Measurements from ENCODE around the gene NPFFR1.
"Not testable (repeated sequence)": the region's sequence is repeated elsewhere in the genome, so short reads cannot be mapped to it uniquely, and the experiment has no call there.

NPFFR1 gene

DNA sequence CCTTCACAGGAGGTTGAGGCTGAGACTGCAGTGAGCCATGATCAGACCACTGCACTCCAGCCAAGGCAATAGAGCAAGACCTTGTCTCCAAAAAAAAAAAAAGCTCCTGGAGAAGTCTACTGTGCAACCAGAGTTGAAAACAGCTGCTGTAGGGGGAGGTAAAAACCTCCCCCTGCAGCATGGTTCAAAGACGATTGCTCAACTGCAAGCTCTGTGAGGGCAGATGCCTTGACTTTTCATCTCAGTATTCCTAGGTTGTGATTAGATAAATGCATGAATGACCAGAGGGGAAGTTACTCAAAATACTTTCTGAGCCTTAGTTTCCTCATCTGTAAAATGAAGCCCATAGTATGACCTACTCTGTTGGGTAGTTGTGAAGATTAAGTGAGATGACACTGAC, 25.6 kb downstream of the NPFFR1 start:
- no peak for DNase-seq

DNA sequence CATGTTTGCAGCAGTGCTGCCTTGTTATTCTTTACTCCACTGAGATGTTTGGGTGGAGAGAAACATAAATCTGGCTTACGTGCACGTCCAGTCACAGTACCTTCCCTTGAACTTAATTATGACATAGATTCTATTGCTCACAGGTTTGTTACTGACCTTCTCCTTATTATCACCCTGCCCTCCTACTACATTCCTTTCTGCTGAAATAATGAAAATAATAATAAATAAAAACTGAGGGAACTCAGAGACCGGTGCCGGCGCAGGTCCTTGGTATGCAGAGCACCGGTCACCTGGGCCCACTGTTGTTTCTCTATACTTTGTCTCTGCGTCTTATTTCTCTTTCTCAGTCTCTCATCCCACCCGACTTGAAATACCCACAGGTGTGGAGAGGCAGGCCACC, 26.0 kb downstream of the NPFFR1 start:
- not testable (repeated sequence) for DNase-seq

DNA sequence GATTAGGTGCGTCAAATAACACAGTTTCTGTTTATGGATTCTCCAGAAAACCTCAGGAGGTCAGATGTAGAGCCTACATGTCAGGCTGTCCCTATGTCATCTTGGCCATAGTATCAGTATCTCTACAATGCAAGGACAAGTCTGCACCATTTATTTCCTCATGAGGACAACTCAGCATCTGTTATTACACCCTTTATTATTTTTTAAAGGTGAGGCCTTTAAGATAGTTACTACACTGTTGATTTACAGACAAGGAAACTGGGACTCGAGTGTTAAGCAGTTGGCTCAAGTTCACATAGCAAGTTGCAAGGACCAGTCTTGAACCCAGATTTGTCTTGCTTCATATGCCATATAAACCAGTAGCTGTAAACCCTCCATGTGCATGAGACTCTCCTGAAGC, 27.3 kb downstream of the NPFFR1 start:
- no peak for DNase-seq

DNA sequence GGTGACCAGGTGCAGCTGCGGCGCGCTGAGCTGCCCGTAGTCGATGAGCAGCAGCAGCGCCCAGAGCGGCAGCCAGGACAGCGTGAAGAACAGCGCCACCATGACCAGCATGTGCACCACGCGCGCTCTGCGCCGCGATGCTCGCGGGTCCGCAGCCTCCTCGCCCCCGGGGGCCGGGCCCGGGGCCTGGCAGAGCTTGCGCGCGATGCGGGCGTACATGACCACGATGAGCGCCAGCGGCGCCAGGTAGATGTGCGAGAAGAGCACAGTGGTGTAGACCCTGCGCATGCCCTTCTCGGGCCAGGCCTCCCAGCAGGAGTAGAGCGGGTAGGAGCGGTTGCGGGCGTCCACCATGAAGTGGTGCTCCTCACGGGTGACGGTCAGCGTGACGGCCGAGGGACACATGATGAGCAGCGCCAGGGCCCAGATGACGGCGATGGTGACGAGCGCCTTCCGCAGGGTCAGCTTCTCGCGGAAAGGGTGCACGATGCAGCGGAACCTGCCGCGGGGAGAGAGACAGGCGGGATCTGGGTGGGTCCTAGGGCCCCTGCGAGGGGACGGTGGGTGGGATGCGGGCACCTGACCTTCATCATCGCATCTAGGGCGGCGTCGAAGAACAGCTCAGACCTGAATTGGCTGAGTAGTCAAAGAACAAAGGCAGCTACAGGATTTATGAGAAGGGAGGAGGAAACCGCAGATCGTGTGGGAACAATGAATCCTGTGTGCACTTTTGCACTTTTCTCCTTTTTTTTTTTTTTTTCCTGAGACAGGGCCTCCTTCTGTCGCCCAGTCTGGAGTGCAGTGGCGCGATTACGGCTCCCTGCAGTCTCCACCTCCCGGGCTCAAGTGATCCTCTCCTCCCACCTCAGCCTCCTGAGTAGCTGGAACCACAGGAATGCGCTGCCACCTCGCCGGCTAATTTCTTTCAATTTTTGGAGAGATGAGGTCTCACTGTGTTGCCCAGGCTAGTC, 28.2 kb downstream of the NPFFR1 start:
- peak in 2 of 56 donors; percentile 5 to 11 for DNase-seq

DNA sequence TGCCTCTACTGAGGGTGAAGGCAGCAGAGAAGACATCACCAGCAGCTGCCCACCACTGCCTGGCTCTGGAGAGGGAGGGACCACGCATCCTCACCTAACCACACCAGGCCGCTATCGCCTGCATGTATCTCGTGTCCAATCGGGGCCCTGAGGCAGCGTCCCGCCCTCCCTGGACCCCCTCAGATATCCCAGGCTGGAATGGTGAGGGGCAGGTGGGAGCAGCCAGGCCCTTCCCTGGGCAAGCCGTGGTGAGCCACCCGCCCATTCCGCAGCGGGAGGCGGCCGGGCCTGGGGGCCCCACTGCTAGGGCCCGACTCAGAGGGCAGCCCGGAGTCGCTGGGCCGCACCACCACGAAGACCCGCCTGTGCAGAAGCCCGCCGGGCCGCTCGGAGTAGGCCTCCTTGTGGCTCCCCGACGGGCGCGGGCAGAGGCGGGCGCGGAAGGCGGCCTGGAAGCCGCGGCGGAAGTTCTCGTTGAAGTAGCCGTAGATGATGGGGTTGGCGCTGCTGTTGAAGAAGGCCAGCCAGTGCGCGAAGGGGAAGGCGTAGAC, 29.0 kb downstream of the NPFFR1 start:
- DNase-seq = no peak

DNA sequence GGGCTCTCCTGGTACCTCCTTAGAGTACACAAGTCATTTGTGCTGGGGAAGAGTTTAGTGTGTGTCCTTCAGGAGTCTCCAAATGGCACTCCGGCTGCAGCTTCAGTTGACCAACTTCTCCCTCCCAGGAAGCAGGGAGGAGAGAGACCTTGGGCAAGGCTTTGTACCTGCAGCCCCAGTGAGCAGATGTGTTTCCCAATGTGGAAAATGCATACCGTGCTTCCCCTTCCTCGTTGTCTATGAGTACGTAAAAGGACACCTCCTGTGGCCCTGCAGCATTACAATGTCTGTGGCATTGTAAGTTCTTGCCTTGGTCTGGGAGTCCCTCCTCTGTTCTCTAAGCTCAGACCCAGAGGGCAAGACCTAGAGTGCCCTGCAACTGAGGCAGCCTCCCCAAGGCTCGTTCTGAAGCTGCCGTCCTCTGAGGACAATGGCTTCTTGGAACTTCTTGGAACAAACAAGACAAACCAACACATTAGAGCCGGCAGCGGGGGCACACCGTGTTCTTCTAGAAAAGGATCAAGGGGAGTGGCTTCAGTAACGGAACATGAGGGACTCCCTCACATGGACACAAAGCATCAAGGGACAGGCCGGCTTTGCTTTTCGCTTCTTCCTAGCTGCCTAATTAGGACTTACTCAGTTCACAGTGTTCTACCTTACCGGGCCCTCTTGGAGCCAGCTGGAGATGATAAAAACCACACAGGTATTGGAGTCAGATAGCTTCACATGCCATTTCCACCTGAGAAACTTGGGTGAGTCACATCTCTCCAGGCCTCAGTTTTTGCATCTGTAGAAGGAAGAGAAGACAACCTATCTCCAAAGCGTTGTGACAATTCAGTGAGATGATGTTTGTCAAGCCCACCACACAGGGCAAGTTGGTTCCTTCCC, 29.7 kb downstream of the NPFFR1 start:
- DNase-seq = peak in 1 of 56 donors; percentile 18

DNA sequence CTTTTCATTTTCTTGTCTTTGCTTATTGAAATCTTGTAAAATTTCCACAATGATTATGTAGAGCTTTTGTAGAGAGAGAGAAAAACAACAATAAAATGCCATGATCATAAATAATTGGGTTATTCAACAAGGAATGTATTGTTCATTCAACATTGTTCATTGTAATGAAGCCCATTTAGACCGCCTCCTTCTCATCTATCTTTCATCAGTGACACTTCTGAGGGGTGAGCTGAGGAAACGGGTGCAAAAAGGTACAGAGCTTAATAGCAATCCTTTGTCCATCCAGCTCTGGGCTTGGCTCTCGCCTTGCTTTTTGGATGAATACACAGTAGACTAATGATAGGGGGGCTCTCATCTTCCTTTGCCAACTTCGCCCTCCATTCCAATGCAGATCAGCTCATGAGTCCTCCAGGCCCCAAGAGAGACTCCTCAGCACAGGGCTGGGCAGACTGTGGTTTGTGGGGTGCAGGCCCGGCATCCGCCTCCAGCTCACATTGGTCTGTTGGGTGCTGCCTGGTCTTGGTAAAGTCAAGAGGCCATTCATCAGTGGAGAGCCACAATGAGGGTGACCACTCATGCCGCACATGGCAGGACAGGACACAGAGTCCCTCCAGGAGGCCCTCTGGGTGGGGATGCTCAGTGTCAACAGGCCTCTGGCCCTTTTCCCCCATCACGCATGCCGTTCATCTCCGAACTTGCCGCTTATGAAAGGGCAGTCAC, 32.7 kb downstream of the NPFFR1 start:
- peak in 9 of 56 donors; percentile 16 to 55 (median 36) for DNase-seq

DNA sequence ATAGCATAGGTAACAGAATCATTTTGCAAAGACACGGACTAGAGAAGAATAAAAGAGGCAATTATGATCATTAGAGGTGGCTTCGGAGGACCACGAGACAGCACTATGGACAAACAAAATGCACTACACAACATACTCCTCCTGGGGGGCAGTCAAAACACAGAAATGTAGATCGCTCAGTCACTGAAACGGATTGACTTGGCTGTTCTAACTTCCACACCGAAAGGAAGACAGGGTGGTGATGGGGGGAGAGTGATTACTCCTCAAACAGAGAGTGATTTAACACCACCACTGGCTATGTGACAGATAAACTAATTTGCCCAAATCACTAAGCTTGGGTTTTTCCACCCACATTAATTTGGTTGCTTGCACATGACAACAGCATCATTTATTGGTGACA, 36.4 kb downstream of the NPFFR1 start:
- DNase-seq = no peak

DNA sequence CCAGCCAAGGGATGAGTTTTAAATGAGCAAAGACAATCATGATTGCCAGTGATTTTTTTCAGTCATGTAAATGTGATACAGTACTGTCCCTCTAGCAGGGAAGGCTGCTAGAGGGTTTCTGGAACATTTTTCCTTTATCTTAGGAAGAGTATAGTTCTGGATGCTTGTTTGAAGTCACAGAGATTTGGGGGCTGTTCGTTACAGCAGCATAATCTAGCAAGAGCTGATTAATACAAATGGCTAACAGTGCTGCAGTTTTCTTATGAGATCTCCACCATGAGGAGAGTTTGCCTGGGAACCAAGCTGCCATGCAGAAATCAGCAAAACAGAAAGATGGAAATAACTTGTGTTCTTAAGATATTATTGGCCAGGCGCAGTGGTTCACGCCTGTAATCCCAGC, 42.7 kb downstream of the NPFFR1 start:
- no peak for DNase-seq

DNA sequence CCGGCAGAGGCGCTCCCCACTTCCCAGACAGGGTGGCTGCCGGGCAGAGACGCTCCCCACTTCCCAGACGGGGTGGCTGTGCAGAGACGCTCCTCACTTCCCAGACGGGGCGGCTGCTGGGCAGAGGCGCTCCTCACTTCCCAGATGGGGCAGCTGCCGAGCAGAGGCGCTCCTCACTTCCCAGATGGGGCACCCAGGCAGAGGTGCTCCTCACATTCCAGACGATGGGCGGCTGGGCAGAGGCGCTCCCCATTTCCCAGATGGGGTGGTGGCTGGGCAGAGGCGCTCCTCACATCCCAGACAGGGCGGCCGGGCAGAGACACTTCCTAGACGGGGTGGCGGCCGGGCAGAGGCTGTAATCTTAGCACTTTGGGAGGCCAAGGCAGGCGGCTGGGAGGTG, 43.8 kb downstream of the NPFFR1 start:
- not testable (repeated sequence) for DNase-seq

DNA sequence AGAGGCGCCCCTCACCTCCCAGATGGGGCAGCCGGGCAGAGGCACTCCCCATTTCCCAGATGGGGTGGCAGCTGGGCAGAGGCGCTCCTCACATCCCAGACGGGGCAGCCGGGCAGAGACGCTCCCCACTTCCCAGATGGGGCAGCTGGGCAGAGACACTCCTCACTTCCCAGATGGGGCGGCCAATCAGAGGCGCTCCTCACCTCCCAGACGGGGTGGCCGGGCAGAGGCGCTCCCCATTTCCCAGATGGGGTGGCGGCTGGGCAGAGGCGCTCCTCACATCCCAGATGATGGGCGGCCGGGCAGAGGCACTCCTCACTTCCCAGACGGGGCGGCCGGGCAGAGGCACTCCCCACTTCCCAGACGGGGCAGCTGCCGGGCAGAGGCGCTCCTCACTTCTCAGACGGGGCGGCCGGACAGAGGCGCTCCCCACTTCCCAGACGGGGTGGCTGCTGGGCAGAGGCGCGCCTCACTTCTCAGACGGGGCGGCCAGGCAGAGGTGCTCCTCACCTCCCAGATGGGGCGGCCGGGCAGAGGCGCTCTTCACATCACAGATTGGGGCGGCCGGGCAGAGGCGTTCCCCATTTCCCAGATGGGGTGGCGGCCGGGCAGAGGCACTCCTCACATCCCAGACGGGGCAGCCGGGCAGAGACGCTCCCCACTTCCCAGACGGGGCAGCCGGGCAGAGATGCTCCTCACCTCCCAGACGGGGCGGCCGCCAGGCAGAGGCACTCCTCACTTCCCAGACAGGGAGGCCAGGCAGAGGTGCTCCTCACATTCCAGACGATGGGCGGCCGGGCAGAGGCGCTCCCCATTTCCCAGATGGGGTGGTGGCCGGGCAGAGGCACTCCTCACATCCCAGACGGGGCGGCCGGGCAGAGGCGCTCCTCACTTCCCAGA, 44.5 kb downstream of the NPFFR1 start:
- not testable (repeated sequence) for DNase-seq

DNA sequence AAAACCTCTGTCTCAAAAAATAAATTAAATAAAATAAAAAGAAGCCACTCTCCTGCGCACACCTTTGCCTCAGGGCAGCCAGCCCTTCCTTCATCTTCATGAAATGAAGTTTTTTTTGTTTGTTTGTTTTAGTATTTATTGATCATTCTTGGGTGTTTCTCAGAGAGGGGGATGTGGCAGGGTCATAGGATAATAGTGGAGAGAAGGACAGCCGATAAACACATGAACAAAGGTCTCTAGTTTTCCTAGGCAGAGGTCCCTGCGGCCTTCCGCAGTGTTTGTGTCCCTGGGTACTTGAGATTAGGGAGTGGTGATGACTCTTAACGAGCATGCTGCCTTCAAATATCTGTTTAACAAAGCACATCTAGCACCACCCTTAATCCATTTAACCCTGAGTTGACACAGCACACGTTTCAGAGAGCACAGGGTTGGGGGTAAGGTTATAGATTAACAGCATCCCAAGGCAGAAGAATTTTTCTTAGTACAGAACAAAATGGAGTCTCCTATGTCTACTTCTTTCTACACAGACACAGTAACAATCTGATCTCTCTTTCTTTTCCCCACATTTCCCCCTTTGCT, 45.8 kb downstream of the NPFFR1 start:
- not testable (repeated sequence) for DNase-seq

DNA sequence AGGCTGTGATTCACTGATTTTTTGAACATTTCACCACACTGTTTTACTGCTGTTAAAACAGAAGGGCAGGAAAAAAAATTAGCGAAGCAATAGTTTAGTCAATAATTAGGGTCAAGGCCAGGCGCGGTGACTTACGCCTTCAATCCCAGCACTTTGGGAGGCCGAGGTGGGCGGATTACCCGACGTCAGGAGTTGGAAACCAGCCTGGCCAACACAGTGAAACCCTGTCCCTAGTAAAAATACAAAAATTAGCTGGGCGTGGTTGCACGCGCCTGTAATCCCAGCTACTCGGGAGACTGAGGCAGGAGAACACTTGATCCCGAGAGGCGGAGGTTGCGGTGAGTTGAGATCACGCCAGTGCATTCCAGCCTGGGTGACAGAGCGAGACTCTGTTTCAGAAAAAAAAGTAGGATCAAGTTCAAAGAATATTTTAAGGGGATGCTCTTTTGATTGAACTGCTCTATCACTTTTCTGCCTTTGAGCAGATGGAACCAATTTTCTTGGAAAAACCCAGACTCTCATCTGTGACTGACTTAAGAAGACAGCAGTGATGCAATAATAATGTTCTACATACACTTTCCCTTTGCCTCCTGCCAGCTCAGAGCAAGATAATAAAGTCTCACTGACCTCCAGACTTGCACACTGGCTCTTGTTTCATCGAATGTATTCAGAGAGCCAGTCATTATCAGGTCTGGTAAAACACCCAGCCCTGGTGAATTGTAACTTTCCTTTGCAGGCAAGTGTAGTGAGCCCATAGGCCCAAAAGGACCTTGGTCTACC, 48.9 kb downstream of the NPFFR1 start:
- DNase-seq = no peak

DNA sequence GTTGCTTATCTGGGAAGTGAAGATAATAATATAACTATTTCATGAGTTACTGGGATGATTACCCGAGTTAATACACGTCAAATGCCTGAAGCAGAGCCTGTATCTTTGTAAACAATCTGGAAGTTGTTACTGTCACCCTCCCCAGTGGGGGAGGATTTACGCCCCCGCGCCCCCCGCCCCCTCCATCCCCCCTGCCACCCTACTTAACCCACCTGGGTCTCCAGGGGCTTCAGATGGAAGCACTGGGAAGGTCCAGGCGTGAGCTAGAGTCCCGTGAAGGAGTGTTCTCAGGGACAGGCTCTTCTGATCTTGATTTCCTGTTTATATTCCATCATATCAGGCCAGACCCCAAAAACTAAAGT, 49.9 kb downstream of the NPFFR1 start:
- no peak for DNase-seq

DNA sequence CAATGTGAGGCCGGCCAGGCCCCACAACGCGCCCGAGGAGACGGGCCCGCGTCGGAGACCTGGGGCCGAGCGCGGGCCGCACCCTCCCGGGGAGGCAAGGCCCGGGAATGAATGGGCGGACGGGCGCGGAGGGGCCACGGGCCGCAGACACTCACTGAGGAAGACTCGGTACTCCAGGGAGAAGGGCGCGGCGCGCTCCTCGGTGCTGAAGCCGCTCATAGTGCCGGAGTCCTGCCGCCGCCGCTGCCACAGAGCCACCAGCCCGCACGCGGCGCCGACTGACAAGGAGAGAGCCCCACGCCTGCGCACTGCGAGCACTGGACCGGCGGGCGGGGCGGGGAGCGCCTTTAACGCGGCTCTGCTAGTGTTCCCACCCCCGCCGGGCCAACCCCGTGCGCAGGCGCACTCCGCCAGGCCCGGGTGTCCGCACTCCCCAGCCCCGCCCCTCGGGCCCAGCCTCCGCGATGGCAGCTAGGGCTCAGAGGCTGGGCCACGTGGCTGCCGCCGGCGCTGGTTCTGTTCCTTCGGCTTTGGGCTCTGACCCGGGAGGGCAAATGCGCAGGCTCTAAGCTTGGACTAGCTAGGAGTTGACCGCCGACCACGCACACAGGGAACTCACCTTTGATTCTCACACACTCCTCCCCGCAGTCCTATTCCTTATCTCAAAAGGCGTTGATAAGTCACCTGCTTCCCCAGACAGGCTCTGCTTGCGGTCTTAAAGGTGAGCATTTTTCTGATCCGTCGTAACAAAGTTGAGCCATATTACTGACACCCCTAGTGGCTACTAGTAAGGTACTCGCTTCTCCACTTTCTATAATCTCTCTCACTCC, 50.5 kb downstream of the NPFFR1 start, which contains the start of gene PPA1:
Gene PPA1 (minus strand): TSS at position 321 of the 830 bp plus-strand sequence. CDS start 102 bp downstream, at position 219.
- DNase-seq = peak; percentile 84 to 100 (median 96)

DNA sequence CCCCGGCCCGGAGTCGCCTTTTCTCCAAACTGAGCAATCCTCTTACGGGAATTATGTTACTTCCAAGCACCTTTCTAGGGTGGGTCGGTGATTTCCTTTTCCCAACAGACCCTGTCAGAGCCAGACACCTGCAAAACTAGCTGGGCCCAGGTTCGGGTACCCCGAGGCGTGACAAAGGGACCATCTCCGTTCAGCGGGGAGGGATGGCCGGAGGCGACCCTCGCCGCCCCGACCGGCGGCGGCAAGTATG, 51.0 kb downstream of the NPFFR1 start:
- DNase-seq = peak in 1 of 56 donors; percentile 52

DNA sequence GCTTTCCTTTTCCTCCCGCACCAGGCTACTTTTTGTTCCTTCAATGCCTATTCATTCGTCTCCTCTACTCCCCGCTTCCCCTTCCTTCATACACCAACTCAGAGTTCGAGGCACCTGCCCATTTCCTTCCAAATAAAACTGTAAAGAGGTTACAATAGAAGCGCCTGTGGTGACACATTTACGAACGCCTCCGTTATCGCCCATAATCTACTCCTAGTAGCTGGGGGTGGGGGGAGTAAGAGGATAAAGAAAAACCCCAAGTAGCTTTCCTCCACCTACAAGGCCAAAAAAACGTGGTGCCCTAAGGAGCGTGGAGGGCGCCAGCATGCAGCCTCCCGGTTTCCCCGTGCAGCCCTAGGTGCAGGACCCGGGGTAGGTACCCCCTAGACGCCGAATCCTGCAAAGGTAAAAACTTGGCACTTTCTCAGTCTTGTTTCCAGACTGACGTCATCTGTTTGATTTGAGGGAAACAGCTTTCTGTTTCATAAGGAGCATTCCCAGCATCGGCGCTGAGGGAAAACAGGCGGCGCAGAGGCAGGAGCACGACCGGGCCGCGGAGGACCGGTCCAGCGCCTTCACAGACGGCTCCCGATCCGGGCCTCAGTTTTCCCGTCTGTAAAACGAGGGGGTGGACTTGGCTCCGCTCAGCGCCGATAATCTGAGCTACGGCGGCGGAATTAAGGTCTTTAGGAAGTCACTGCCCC, 51.5 kb downstream of the NPFFR1 start:
- peak in 10 of 56 donors; percentile 17 to 42 (median 32) for DNase-seq

Data from amygdala (tissue), 56 donors.